Measurements from ENCODE around the gene DNMT3B.
"Not testable (repeated sequence)": the region's sequence is repeated elsewhere in the genome, so short reads cannot be mapped to it uniquely, and the experiment has no call there.

DNMT3B gene

DNA sequence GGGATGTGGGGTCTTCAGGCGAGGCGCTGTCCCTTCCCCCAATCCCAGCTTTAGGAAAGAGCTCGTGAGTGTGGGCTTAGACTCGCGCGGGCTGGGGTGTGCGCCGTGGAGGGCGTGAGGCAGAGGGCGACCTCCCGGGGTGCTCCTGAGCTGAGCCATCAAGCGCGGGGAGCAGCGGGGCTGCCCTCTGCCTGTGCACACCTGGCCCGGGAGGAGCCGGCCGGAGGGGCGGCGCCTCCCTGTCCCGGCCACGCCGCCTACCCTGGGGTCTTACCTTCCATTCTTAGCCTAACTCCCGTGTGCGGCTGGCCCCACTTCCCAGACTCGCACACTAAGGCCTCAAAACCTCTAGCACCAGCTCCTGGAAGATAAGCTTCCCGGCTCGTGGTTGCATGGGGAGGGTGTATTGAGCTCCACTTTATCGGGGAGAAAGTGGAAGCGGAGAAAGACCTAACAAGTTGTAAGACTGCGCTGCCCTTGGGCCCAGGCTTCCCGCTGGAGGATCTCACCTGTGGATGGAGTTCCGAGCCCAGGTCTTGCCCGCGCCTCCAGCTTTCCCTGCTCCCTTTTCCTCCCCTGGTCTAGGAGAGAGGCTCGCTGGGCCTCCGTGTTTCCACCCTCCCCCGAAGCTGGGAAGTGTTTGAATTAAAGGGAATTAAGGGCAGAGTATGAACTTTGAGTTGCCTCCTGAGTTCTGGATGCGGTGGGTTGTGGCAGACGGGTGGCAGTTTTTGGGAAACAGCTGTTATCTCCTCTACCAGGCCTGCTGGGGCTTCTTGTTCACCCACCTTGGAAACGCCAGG lies 1.2 kb downstream of the DNMT3B start:
- DNase-seq: peak in 1 of 2 experiments; percentile 31

DNA sequence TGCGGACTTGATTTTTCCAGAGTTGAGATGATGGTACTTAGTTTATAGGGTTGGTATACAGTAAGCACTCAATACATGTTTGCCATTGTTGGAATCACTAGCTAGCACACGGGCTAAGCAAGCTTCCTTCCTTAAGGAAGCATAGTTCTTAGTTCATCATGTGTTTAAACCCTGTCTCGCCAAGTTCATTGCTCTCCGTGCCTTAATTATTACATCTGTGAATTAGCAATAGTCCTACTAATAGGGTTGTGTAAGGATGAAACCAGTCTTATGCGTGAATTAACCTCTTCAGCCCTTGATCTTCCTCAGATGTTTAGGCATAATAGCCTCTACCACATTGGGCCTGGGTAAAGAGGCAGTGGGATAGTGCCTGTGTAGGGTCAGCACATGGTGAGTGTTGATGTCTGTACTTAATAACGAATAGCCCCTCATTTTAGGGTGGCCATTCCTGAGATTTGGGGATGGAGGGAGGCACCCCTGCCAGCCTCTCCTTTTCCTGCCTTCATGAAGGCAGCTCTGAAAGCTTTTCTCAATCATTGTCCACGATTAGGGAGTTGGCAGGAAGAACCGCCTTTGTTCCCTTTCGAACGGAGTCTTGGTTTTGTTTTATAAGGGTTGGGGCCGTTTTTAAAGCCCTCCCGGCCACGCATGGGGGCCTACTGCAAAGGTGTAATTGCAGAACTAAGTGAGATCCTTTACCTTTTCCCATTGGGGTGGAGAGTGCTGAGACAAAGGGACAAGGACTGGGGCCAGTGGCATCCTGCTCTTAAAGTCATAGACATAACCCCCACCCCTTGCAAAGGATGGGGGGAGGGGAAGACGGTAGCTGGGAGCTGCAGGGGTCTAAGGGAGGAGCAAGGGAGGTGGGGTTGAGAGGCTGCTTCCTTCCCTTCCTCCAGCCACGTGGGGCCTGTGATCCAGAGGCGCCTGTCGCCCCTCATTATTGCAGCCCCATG lies 2.1 kb downstream of the DNMT3B start:
- no peak for DNase-seq

DNA sequence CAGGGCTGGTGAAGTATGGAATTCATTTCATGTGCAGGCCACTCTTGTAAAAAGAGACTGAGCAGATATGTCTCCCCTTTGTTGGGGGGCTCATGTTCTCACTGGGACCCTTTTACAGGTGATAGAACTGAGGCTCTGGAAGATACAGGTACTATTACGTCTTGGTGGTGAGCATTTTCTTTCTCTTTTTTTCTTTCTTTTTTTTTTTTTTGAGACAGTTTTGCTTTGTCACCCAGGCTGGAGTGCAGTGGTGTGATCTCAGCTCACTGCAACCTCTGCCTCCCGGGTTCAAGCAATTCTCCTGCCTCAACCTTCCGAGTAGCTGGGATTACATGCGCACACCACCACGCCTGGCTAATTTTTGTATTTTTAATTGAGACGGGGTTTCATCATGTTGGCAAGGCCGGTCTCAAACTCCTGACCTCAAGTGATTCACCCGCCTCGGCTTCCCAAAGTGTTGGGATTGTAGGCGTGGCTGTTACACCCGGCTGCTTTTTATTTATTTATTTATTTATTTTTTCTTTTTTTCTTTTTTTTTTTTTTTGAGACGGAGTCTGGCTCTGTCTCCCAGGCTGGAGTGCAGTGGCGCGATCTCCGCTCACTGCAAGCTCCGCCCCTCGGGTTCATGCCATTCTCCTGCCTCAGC lies 3.2 kb downstream of the DNMT3B start:
- not testable (repeated sequence) for DNase-seq

DNA sequence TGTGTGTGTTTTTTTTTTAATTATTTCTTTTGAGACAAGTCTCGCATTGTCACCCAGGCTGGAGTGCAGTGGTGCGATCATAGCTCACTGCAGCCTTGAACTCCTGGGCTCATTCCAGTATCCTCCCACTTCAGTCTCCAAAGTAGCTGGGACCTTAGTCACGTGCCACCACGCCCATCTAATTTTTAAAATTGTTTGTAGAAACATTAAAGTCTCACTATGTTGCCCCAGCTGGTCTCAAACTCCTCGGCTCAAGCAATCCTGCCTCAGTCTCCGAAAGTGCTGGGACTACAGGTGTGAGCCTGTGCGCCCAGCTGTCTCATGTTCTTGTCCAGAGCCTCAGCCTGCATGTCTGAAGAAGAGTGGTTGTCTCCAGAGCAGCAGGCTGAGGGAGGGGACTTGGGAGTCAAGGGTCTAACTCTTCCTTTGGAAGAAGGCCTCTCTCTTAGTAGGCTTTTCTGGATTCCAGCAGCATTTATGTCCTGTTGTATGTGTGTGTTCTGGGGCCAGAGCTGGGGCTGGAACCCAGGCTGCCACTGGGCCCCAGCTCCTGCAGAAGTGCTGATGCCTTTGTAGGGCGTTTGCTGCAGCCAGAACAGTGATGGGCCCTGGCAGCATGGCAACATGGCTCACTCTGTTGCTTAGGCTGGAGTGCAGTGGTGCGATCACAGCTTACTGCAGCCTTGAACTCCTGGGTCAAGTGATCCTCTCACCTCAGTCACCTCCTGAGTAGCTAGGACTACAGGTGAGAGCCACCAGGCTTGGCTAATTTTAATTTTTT lies 5.4 kb downstream of the DNMT3B start:
- no peak for DNase-seq

DNA sequence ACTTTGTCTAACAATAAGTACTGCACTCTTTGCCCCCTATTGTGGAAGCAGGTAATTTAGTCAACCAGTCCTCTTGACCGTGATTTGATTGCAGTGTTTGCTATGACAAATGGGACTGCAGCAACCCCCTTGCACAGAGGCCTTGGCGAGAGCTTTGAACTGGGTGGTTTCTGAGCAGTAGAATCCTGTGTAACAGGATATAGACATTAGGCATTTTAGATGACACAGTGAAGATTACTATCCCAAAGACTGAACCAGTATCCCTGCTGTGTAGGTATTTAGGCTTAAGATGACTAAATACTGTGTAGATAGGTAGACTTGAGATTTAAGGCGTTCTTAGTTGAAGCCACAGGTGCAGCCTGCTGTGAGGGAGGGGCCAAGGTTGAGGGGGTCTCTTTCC lies 9.9 kb downstream of the DNMT3B start:
- DNase-seq: no peak

DNA sequence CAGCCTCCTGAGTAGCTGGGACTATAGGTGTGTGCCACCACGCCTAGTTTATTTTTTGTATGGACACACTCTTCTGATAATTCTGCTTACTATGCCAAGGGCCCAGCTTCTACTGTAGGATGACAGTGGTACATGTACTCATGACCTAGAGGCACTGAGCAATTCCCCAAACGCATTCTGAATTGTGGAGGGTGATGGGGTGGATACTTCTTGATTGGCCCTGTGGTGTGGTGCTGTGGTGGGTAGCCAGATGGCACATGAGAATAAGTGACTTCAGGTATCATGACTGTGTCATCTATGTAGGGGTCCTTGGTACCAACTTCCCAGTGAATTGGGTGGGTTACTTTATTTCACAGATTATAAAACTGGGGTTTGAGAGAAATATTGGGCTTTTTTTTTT lies 11.0 kb downstream of the DNMT3B start:
- no peak for DNase-seq

DNA sequence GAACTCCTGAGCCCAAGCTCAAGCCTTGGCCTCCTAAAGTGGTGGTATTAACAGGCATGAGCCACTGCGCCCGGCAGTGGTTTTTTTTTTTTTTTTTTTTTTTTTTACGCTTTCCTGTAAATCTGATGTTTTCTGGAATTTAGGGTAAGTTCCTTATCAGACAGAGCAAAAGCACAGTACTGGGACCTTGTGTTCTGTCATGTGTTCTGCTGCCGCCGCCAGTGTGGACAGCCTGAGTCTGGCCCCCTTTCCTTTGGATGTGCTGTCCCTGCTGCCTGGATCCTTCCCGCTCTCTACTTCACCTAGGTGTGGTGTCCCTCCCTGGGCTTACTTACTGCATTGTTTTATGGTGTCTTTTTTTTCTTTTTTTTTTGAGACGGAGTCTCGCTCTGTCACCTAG lies 11.7 kb downstream of the DNMT3B start:
- DNase-seq: no peak

DNA sequence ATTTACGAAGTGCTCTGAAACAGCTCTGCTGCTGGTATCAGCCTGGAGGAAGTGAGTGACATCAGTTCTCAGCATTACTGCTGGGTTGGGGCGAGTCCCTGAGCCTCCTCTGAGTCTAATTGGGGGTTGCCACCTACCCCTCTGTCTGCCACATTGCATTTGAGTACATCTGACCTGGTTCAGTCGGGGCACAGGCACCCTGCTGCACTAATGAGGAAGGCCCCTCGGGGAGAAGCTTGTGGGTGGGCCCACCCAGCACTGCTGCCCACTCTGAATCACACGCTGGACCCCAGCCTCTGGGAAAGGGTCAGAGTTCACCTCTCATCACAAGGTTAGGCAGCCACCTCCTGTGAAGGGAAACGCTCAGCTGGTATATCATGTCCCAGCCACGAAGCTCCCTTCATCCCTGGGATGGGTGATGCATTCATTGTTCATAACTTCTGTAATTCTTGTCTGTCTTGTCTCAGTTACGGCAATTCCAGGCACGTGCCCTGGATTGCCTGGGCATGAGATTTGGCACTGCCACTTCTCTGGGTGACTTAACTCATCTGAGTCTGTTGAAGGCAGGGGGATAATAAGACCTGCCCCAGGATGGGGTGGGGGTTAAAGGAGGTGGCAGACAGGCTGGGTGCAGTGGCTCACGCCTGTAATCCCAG lies 13.3 kb downstream of the DNMT3B start:
- DNase-seq: no peak

DNA sequence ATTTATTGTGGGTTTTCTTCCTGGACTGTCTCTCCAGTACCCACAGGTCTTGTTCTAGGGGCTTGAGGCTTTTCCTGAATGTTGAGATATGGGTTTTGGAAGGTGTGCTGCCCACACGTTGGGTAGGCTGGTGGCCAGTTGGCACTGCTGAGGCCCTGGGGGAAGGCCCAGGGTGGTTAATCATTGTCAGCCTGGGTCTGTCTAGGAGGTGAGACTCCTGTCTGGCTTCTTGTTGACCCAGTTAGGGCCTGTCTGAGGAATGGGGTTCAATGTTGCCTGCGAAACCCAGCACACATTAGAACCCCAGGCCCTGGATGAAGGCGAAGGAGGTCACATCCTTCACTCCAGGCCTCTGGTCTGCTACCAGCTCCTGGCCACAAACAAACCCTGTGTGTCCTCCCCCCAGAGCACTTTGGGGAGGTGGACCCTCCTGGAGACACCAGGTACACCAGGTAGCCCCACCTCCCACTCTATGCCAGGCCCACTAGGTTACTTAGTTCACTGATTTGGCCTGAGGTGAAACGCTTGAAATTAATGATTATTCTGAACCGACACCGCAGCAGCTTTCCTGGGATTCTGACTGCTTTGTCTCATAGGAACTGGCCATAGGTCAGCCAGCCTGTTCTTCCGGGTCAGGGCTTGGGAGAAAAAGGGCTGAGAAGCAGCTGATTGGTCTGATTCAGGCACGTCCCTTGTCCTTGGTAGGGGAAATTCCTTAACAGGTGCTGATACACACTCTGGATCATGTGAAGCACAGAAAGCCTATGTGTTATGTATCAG lies 15.2 kb downstream of the DNMT3B start:
- DNase-seq: no peak

DNA sequence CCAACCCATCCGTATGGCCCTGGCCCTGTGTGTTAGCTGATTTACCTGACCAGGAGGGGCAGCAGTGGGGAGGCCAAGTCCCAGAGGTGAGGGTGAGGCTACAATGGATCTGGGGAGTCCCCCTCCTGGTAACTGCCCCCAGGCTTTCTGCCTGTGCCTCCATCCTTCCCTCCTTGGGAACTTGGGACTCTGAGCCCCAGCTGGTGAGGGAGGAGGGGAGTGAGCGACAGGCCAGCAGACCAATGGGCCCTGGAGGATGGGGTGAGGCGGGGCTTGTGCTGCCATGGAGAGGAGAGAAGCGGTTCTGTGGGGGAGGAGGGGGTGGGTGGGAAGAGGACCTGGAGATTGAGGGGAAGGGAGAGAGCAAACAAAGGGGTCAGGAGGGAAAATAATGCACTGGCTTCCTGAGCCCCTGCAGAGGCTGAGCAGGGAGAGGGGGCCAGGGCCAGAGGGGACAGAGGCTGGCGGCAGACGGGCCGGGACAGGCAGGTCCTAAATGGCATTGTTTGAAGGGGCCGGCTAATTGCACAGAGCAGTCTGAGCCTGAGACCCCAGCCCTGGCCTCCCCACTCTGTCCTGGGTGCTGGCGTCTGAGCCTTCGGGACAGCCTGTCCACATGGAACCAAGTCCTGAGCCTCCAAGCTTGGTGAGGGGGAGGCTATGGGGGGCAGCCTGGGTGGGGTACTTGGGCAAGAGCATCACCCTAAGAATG lies 17.5 kb downstream of the DNMT3B start:
- no peak for DNase-seq

DNA sequence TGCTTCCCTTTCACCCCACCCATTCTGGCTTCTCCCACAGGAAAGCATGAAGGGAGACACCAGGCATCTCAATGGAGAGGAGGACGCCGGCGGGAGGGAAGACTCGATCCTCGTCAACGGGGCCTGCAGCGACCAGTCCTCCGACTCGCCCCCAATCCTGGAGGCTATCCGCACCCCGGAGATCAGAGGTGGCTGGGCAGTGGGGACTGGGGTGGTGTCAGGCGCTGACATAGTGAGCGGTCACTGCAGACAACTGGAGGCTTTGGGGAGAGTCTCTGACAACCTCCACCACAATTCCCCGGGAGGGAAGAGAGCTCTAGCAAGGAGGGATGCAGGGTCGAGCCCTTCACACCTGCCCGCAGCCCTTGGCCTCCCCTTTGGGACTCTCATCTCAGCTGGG lies 18.1 kb downstream of the DNMT3B start:
- no peak for DNase-seq

DNA sequence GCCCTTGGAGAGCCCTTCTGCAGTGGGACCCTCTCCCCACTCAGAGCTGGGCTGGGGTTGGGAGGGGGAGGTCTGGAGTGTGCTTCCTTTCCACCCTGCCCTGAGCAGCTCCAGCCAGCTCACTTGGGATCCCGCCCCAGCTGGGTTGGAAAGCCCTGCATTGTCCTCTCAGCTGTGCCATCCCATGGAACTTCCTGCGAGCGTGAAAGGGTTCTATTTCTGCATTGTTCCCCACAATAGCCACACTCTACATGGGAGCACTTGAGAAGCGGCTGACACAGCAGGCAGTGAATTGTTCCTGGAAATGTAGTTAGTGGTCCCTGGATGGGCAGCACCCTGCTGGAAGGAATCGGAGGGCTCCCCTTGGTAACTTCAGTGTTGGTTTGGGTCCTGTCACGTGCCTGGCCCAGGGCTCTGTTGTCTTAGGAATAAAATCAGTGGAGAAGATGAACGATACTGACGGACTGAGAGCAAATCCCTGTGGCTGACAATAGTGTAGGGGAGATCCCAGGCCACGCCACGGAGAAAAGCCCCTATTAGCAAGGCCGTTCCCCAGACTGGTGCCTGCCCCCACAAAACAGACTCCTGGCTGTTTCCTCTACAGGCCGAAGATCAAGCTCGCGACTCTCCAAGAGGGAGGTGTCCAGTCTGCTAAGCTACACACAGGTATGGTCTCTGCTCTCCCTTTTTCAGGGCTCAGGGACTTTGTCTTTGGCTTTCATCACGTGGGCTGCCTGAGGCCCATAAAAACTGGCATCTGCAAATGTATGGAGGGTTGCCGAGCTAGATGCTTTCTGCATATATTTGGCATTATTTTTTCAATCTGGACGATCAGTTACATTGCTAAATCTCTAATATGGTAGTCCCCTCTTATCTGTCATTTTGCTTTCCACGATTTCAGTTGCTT lies 18.8 kb downstream of the DNMT3B start:
- no peak for DNase-seq

DNA sequence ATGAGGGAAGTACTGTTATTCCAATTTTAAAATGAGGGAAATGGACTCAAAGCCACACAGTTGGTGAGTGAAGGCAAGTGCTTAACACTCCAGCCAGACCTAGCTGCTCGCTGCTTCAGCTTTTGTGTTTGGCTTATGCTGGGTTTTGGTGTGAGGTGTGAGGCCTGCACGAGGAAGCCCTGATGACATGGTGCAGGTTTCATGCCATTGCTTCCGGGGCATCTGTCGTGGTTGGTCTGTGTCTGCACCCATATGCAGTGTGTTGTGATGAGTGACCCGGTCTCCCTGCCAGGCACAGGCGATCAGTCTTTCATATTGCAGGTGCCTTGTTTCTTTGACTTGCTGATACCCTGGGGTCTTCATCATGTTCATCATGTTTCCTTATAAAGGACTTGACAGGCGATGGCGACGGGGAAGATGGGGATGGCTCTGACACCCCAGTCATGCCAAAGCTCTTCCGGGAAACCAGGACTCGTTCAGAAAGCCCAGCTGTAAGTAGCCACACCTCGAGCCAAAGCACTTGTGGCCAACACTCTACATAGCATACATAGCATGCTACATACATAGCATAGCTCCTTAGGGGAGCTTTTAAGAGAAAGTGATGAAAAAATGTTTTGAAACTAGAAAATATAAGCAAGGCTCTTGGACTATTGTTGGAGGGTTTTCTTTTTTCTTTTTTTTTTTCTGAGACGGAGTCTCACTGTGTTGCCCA lies 22.3 kb downstream of the DNMT3B start:
- DNase-seq: no peak

DNA sequence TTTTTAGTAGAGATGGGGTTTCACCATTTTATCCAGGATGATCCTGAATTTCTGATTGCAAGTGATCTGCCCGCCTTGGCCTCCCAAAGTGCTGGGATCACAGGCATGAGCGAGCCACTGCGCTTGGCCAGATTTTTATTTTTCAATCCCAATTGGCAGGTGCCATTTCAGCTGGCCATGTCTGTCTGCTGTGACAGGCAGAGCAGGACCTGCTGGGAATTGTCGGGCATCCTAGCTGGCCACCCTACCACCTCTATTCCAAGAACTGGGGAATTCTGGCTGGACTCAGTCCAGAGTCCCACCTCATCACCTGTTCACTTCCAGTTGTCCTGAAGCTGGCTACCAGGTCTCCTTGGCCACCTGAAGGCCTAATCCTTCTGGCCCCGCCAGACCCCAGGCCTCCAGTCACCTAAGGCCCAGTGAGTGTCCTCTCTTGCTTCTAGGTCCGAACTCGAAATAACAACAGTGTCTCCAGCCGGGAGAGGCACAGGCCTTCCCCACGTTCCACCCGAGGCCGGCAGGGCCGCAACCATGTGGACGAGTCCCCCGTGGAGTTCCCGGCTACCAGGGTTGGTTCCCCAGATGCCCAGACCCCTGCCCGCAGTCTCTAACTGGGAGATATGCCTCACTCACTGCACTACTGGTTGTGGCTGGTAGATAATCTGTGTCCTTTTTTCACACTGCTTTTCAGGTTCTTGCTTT lies 24.0 kb downstream of the DNMT3B start:
- DNase-seq: no peak

DNA sequence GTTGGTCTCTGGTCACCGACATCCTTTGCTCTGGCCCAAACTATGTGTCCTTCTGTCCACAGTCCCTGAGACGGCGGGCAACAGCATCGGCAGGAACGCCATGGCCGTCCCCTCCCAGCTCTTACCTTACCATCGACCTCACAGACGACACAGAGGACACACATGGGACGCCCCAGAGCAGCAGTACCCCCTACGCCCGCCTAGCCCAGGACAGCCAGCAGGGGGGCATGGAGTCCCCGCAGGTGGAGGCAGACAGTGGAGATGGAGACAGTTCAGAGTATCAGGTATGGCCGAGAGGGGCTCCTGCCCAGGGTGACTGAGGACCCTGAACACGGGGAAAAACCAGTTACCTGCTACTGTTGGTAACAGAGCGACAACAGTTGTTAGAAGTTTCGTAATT lies 25.0 kb downstream of the DNMT3B start:
- no peak for DNase-seq

DNA sequence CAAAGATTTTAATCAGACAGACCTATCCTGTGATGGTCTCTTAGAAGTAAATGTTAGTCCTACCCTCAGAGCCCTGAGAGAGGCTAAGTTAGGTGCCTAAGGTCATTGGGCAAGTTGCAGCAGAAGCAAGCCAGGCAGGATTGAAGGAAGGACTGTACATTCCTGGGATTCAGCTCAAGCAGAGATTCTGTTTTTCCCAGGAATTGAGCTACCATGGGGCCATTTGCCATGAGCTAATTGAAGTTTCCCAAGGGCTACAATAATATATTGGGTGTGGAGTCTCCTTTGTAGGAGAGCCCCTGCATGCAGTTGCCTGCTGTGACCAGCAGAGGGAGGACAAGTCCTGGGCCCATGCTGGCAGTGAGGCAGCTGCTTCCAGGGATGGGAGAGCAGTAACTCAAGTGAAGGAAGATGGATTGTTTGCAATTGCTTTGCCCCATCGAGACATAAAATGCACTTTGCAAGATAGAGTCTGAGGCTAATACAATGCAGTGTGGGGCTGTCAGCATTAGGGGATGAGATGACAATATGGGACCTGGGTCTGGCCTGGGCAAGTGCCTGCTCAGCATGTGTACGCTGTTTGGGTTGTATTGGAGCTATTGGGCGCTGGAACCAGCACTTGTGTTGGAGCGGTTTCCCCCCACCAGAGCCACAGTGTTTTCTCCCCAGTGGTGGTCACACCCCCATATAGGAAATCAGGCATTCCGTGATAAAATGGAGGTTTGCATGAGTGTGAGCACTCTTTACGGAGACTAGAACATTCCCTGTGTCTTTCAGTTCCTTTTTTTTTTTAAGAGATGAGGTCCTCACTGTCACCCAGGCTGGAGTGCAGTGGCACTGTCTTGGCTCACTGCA lies 27.9 kb downstream of the DNMT3B start:
- peak; percentile 55 to 88 for DNase-seq

DNA sequence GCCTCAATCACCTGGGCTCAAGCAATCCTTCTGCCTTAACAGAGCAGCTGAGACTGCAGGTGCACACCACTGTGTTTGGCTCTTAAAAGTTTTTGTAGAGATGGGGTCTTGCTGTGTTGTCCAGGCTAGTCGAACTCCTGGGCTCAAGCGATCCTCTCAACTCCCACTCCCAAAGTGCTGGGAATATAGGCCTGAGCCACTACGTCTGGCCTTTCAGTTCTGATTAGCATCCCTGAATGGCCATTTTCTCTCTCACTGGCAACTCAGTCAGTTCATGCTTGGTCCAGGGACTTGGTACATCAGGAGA lies 28.5 kb downstream of the DNMT3B start:
- no peak for DNase-seq
